NCI-H460 (cell line): ENCODE results near the gene HAL. TPM values are rescaled to one million over a fixed set of nuclear protein-coding genes. Genes with fewer than 3 reads are reported as not detected.
"Not testable (repeated sequence)": the region's sequence is repeated elsewhere in the genome, so short reads cannot be mapped to it uniquely, and the experiment has no call there.

Experiments used
- DNase-seq: peaks from one replicate; pipeline ENCODE4 v3.0.0-alpha.2; 2016; ENCODE audit warnings: low read depth; ENCODE audit errors: extremely low read depth
- total RNA-seq: library from RNA; depleted of rRNA; stranded (reverse); fragments of >200 nt; shearing (Covaris generic); gene quantifications from 2 replicates; pipeline ENCODE4 v1.2.3, GENCODE V29; 2014

The HAL gene
- total RNA-seq, 1 experiment from 2014 or later = 2.9 TPM

- no peak for DNase-seq
These were observed 17.8 kb downstream of the HAL start for GRCh38 chr12:95978351-95978750.

DNA sequence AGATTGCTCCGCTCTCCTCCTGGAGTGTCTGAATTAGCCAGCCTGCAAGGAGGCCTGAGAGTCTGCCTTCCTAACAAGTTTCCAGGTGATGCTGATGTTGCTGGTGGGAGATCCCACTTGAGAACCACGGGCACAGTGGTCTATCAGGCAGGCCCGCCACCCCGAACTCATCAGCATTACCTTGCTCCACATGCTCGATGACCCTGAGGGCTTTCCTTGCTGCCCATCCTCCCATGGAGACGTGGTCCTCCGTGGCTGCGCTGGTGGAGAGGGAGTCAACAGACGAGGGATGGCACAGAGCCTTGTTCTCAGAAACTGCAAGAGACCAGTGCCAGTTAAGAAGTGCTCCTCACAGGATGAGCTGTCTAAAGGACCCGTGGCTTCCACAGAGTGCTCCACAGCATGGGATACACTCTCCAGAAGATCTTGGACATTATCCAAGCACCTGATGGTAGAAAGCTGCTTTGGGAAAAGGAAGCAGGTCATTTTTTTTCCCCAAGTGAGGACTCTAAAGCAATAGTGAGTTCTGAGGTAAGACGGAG is 18.3 kb downstream of the HAL start:
- no peak for DNase-seq

GRCh38 chr12:95976416-95976832 is 19.7 kb downstream of the HAL start:
- no peak for DNase-seq

- DNase-seq = no peak
These were observed 20.7 kb downstream of the HAL start for GRCh38 chr12:95975491-95975890.

DNA sequence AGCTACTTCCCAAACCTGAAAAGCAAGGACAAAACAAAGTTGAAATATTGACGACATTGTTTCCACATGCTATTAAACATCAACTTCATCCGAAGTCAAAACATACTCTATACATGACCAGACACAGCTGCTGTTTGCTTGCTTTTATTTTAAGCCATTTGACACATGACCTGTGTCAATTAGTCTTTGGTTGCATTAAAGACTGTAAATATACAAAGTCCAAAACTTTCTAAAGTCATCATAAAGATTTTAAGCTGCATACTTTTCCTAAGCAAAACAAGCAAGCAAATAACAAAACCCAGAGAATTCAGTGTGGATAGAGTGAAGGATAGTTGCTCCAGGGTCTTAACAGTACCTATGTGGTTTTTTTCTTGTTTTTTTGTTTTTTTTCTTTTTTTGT is 21.8 kb downstream of the HAL start:
- DNase-seq = no peak

DNA sequence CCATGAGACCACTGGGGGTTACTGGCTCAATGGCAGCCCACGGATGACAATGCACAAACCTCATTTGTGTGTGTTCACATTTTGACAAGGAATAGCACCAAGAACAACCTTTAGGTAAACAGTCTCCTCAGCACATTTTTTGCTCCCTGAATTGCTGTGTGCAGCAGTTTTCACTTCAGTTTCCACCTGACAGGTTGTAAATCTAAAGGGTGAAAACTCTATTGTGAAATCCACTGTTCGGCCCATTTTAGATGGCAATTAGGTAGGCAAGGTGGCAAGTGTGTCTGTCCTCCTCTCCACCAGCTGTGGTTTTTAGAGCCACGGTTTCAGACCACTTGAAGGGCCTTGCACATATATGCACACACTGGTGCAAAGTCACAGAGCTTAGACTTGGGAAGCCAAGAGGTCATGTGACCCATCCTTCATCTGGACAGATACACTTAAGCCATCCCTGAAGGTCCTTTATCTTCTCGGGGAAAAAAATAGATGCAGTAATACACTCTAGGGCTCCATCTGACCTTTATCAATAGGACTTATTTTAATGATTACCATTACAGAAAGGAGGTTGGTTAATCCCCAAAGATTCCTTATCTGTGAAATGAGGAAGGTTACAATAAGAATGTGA is 23.2 kb downstream of the HAL start:
- no peak for DNase-seq

GRCh38 chr12:95970905-95971304 is 25.2 kb downstream of the HAL start:
- no peak for DNase-seq

DNA sequence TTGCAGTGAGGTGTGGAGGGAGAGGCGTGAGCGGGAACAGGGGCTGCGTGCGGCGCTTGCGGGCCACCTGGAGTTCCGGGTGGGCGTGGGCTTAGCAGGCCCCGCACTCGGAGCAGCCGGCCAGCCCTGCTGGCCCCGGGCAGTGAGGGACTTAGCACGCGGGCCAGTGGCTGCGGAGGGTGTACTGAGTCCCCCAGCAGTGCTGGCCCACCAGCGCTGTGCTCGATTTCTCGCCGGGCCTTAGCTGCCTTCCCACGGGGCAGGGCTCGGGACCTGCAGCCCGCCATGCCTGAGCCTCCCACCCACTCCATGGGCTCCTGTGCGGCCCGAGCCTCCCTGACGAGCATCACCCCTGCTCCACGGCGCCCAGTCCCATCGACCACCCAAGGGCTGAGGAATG is 27.0 kb downstream of the HAL start:
- not testable (repeated sequence) for DNase-seq

GRCh38 chr12:95967301-95967700 is 28.8 kb downstream of the HAL start:
- no peak for DNase-seq

DNA sequence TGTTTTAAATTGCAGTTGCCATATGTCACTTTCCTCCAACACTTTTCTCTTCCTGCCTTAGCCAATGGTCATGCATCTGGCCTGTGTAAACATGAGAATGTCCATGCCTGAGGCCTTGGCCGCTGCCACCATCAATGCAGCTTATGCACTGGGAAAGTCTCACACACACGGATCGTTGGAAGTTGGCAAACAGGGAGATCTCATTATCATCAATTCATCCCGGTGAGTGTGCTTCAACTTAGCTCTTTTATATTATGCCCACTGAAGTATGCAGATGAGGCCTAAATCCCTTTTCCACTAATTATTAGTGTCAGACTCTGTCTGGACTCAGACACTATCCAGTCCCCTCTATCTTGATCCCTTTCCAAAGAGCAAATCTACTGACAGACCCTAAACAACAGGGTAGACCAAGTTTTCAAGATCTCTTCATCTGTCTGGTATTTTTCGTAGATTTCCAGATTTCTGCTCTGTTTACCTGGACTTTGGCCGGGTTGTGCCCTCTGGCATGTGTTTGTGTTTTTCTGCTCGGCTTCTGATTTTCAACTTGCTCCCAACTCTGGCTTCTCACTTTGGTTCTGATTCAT is 29.8 kb downstream of the HAL start:
- no peak for DNase-seq

DNA sequence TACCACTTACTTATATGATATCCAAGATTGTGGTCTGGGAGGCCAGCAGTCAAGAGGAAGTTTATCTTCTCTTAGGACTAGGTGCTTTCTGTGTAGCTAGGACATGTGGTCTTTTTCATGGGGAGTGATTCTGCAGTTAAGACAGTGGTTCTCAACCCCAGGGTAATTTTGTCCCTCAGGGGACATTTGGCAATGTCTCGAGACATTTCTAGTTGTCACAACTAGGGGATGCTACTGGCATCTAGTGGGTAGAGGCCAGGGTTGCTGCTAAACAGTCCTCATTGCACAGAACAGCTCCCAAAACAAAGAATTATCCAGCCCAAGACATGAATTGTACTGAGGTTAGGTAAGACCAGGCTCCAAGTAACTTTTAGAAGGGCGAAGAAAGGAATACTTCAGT is 33.0 kb downstream of the HAL start:
- DNase-seq = peak; percentile 39

DNA sequence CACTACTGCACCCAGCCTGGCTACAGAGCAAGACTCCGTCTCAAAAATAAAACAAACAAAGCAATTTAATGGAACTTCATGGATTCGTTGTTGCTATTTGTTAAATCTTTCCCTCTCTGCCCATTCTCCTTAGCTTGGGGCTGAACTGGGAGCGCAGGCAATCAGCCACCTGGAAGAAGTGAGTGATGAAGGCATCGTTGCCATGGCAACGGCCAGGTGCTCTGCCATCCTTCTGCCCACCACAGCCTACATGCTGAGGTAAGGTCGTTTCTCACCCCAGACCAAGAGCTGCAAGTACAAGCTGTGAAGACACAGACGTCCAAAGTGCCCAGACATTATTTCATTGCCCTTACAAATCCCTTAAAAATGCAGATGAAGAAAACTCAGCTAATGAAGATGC is 33.9 kb downstream of the HAL start:
- DNase-seq = no peak

GRCh38 chr12:95960241-95960640 is 35.9 kb downstream of the HAL start:
- DNase-seq = no peak

DNA sequence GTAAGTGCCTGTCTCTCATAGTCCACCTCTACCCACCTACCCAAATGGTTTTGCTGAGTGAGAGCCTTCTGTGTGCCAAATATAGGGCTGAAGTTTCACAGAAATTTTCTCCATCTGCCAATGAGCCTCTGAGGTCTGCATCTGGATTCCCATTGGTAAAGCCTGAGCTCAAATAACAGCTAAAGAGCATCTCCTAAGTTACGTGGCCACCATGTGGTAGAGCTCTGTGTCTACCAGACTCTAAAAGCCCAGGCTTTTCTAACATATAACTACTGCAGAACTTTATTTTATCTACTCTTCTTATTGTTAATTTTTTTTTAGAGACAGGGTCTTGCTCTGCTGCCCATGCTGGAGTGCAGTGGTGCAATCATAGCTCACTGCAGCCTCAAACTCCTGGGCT is 37.0 kb downstream of the HAL start:
- DNase-seq = peak; percentile 52

GRCh38 chr12:95956557-95957145 is 39.5 kb downstream of the HAL start:
- no peak for DNase-seq

GRCh38 chr12:95955549-95956159 is 40.5 kb downstream of the HAL start:
- no peak for DNase-seq

DNA sequence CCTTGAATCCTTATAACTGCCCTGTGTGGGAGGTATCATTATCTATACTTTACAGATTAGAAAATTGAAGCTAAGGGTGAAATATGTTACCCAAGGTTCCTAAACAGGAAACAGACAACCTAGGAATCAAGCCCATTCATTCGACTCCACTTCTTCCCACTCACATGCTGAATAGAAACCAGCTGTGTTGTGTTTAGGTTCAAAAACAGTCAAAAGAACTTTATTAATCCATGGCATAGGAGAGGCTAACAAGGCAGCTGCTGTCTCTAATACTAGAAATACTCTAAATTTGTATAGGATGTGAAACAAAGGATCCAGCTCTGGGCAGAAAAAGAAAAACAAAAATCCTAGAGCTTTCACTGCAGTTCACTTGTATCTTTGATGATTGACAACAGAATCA is 43.1 kb downstream of the HAL start:
- DNase-seq = no peak

DNA sequence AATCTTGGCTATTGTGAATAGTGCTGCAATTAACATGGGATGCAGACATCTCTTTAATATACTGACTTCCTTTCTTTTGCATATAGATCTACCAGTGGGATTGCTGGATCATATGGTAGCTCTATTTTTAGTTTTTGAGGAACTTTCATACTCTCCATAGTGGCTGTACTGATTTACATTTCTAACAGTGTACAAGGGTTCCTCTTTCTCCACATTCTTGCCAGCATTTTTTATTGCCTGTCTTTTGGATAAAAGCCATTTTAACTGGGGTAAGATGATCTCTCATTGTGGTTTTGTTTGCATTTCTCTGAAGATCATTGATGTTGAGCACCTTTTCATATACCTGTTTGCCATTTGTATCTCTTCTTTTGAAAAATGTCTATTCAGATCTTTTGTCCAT is 44.6 kb downstream of the HAL start:
- DNase-seq = no peak

- no peak for DNase-seq
These were observed 46.5 kb downstream of the HAL start for GRCh38 chr12:95949477-95950206.

- no peak for DNase-seq
These were observed 51.9 kb downstream of the HAL start for GRCh38 chr12:95944108-95944704.
